SJSA1 (cell line): ENCODE data around the gene ATP8B4. TPM values are rescaled to one million over a fixed set of nuclear protein-coding genes. Genes with fewer than 3 reads are reported as not detected.

Source experiments
- DNase-seq, 2 experiments: peaks; one replicate each; pipeline ENCODE4 v3.0.0-alpha.2; 2015 to 2020; ENCODE audit warnings: low spot score in 2 of 2, low read depth in 1 of 2
- H3K27ac ChIP-seq: fragments of 250-450 bp; sonication (Bioruptor Pico); 2 replicates; pipeline ENCODE4 v1.5.1; 2020; ENCODE audit warnings: mild to moderate bottlenecking, moderate library complexity
- H3K27me3 ChIP-seq: fragments of 250-450 bp; sonication (Bioruptor Pico); replicated peaks from 2 replicates; pipeline ENCODE4 v1.5.1; 2020; ENCODE audit warnings: mild to moderate bottlenecking, moderate library complexity
- H3K36me3 ChIP-seq: fragments of 250-450 bp; sonication (Bioruptor Pico); 2 replicates; pipeline ENCODE4 v1.5.1; 2020; ENCODE audit warnings: mild to moderate bottlenecking
- H3K4me1 ChIP-seq: fragments of 250-450 bp; sonication (Bioruptor Pico); replicated peaks from 2 replicates; pipeline ENCODE4 v1.6.1; 2021; ENCODE audit warnings: mild to moderate bottlenecking
- H3K4me3 ChIP-seq: fragments of 250-450 bp; sonication (Bioruptor Pico); 2 replicates; pipeline ENCODE4 v1.5.1; 2020; ENCODE audit warnings: mild to moderate bottlenecking
- H3K9me3 ChIP-seq: fragments of 250-450 bp; sonication (Bioruptor Pico); replicated peaks from 2 replicates; pipeline ENCODE4 v1.5.1; 2020; ENCODE audit warnings: mild to moderate bottlenecking
- total RNA-seq: library from RNA; depleted of rRNA; stranded (reverse); fragments of >200 nt; shearing (Covaris generic); gene quantifications from 2 replicates; pipeline ENCODE4 v1.2.3, GENCODE V29; 2014

ATP8B4 gene
- total RNA-seq, 1 experiment from 2014 or later: 0.16 TPM

- no peak overlapping the region for H3K27ac ChIP-seq
- H3K36me3 ChIP-seq: no peaks in the 10 kb centered on the region
- no peaks in the 10 kb centered on the region for H3K4me1 ChIP-seq
- no peak for DNase-seq
- no peaks in the 10 kb centered on the region for H3K9me3 ChIP-seq
- H3K4me3 ChIP-seq: no peak overlapping the region
- H3K27me3 ChIP-seq: peaks cover 6% of the 10 kb centered on the region; the same call in 1 of the 2 replicates
Measured at GRCh38 chr15:50024281-50024680, 94.8 kb downstream of the ATP8B4 start.

- H3K9me3 ChIP-seq: no peaks in the 10 kb centered on the region
- no peaks in the 10 kb centered on the region for H3K4me1 ChIP-seq
- H3K27me3 ChIP-seq: no peaks in the 10 kb centered on the region
- DNase-seq: no peak
- no peaks in the 10 kb centered on the region for H3K36me3 ChIP-seq
- H3K27ac ChIP-seq: no peak overlapping the region
- H3K4me3 ChIP-seq: no peak overlapping the region
Measured at GRCh38 chr15:50018491-50018890, 100.5 kb downstream of the ATP8B4 start.

GRCh38 chr15:50017522-50017921 lies 101.5 kb downstream of the ATP8B4 start:
- no peaks in the 10 kb centered on the region for H3K9me3 ChIP-seq
- no peaks in the 10 kb centered on the region for H3K4me1 ChIP-seq
- no peaks in the 10 kb centered on the region for H3K27me3 ChIP-seq
- no peak for DNase-seq
- H3K27ac ChIP-seq: no peak overlapping the region
- no peak overlapping the region for H3K4me3 ChIP-seq
- H3K36me3 ChIP-seq: no peaks in the 10 kb centered on the region

- Histone ChIP-seq H3K27ac (no peak overlapping the region), H3K4me3 (no peak overlapping the region), H3K4me1 (no peaks in the 10 kb centered on the region), H3K36me3 (no peaks in the 10 kb centered on the region), H3K9me3 (no peaks in the 10 kb centered on the region), H3K27me3 (no peaks in the 10 kb centered on the region)
- no peak for DNase-seq
Measured at GRCh38 chr15:50016951-50017350, 102.1 kb downstream of the ATP8B4 start.

- H3K27me3 ChIP-seq: no peaks in the 10 kb centered on the region
- no peak for DNase-seq
- no peaks in the 10 kb centered on the region for H3K9me3 ChIP-seq
- no peak overlapping the region for H3K4me3 ChIP-seq
- H3K27ac ChIP-seq: no peak overlapping the region
- no peaks in the 10 kb centered on the region for H3K36me3 ChIP-seq
- H3K4me1 ChIP-seq: no peaks in the 10 kb centered on the region
Measured at GRCh38 chr15:50012790-50013189, 106.2 kb downstream of the ATP8B4 start.

GRCh38 chr15:50009634-50010033 lies 109.4 kb downstream of the ATP8B4 start:
- Histone ChIP-seq H3K36me3 (no peaks in the 10 kb centered on the region), H3K4me1 (no peaks in the 10 kb centered on the region)
- DNase-seq: no peak

GRCh38 chr15:50003786-50004334 lies 115.2 kb downstream of the ATP8B4 start:
- Histone ChIP-seq H3K4me3 (no peak overlapping the region), H3K36me3 (no peaks in the 10 kb centered on the region), H3K4me1 (peaks cover 5% of the 10 kb centered on the region), H3K27me3 (no peaks in the 10 kb centered on the region), H3K9me3 (no peaks in the 10 kb centered on the region), H3K27ac (no peak overlapping the region; the same call in 1 of the 2 replicates)
- peak; percentile 68 to 88 for DNase-seq

More at GRCh38 chr15:50009634-50010033, 109.4 kb downstream of the ATP8B4 start:
- H3K27ac ChIP-seq: no peak overlapping the region
- H3K27me3 ChIP-seq: no peaks in the 10 kb centered on the region
- no peaks in the 10 kb centered on the region for H3K9me3 ChIP-seq
- H3K4me3 ChIP-seq: no peak overlapping the region

- peak overlapping the region; percentile 24; the same call in 1 of the 2 replicates for H3K27ac ChIP-seq
- DNase-seq: no peak
Measured at GRCh38 chr15:49991587-49991986, 127.4 kb downstream of the ATP8B4 start.

GRCh38 chr15:49990835-49991545 lies 128.0 kb downstream of the ATP8B4 start:
- Histone ChIP-seq H3K27ac (peak overlapping the region; percentile 24; the same call in 1 of the 2 replicates), H3K4me3 (no peak overlapping the region), H3K4me1 (peaks cover 31% of the 10 kb centered on the region), H3K27me3 (peaks cover 4% of the 10 kb centered on the region; the same call in 1 of the 2 replicates), H3K9me3 (no peaks in the 10 kb centered on the region; the same call in 1 of the 2 replicates), H3K36me3 (no peaks in the 10 kb centered on the region)
- peak in 1 of 2 experiments; percentile 57 for DNase-seq

More at GRCh38 chr15:49991587-49991986, 127.4 kb downstream of the ATP8B4 start:
- peaks cover 4% of the 10 kb centered on the region; the same call in 1 of the 2 replicates for H3K27me3 ChIP-seq
- peaks cover 31% of the 10 kb centered on the region for H3K4me1 ChIP-seq
- H3K36me3 ChIP-seq: no peaks in the 10 kb centered on the region
- no peak overlapping the region for H3K4me3 ChIP-seq
- H3K9me3 ChIP-seq: no peaks in the 10 kb centered on the region; the same call in 1 of the 2 replicates

GRCh38 chr15:49989498-49989897 lies 129.5 kb downstream of the ATP8B4 start:
- Histone ChIP-seq H3K4me3 (no peak overlapping the region), H3K36me3 (no peaks in the 10 kb centered on the region), H3K27me3 (peaks cover 4% of the 10 kb centered on the region; the same call in 1 of the 2 replicates), H3K4me1 (peaks cover 31% of the 10 kb centered on the region), H3K27ac (no peak overlapping the region), H3K9me3 (no peaks in the 10 kb centered on the region; the same call in 1 of the 2 replicates)
- no peak for DNase-seq

GRCh38 chr15:49988766-49989165 lies 130.3 kb downstream of the ATP8B4 start:
- no peaks in the 10 kb centered on the region for H3K36me3 ChIP-seq
- H3K27ac ChIP-seq: no peak overlapping the region
- peaks cover 31% of the 10 kb centered on the region for H3K4me1 ChIP-seq
- H3K4me3 ChIP-seq: no peak overlapping the region
- DNase-seq: no peak
- H3K27me3 ChIP-seq: peaks cover 3% of the 10 kb centered on the region; the same call in 1 of the 2 replicates
- no peaks in the 10 kb centered on the region; the same call in 1 of the 2 replicates for H3K9me3 ChIP-seq

- Histone ChIP-seq H3K4me3 (no peak overlapping the region), H3K36me3 (no peaks in the 10 kb centered on the region), H3K27me3 (no peaks in the 10 kb centered on the region), H3K27ac (no peak overlapping the region), H3K4me1 (peaks cover 31% of the 10 kb centered on the region), H3K9me3 (no peaks in the 10 kb centered on the region; the same call in 1 of the 2 replicates)
- DNase-seq: no peak
Measured at GRCh38 chr15:49987896-49988295, 131.1 kb downstream of the ATP8B4 start.

GRCh38 chr15:49987198-49987785 lies 131.7 kb downstream of the ATP8B4 start:
- H3K27ac ChIP-seq: no peak overlapping the region
- peak in 1 of 2 experiments; percentile 41 for DNase-seq

GRCh38 chr15:49986326-49986725 lies 132.7 kb downstream of the ATP8B4 start:
- Histone ChIP-seq H3K36me3 (no peaks in the 10 kb centered on the region), H3K27ac (no peak overlapping the region), H3K4me3 (no peak overlapping the region), H3K27me3 (no peaks in the 10 kb centered on the region), H3K4me1 (peaks cover 27% of the 10 kb centered on the region), H3K9me3 (no peaks in the 10 kb centered on the region; the same call in 1 of the 2 replicates)
- DNase-seq: no peak

More at GRCh38 chr15:49987198-49987785, 131.7 kb downstream of the ATP8B4 start:
- H3K36me3 ChIP-seq: no peaks in the 10 kb centered on the region
- H3K4me1 ChIP-seq: peaks cover 34% of the 10 kb centered on the region
- H3K27me3 ChIP-seq: no peaks in the 10 kb centered on the region
- no peaks in the 10 kb centered on the region; the same call in 1 of the 2 replicates for H3K9me3 ChIP-seq
- H3K4me3 ChIP-seq: no peak overlapping the region
